ENCODE measurements around the gene FUT1.
"Not testable (repeated sequence)": the region's sequence is repeated elsewhere in the genome, so short reads cannot be mapped to it uniquely, and the experiment has no call there.

Gene FUT1

GRCh38 chr19:48768994-48769713, 16.7 kb upstream of the FUT1 start:
- DNase-seq, result no peak

DNA sequence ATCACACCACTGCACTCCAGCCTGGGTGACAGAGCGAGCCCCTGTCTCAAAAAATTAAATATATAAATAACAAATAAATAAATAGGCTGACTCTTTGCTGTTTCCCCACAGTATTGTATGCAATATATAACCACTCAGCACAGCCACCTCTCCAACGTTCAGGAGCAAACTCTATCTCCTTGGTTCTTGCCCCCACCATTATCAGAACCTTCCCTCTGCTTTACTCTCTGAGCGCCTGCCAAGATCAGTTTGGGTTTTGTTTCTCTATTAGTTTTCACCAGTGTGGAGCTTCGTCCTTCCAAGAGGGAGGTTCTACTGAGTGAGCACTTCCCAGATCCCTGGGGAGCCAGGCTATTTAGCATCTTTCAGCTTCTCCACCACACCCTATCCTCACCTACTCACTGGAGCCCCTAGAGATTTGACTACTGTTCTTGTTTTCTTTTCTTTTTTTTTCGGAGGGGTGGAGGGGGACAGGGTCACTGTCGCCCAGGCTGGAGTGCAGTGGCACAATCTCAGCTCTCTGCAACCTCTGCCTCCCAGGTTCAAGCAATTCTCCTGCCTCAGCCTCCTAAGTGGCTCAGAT, 15.8 kb upstream of the FUT1 start:
- not testable (repeated sequence) for DNase-seq

DNA sequence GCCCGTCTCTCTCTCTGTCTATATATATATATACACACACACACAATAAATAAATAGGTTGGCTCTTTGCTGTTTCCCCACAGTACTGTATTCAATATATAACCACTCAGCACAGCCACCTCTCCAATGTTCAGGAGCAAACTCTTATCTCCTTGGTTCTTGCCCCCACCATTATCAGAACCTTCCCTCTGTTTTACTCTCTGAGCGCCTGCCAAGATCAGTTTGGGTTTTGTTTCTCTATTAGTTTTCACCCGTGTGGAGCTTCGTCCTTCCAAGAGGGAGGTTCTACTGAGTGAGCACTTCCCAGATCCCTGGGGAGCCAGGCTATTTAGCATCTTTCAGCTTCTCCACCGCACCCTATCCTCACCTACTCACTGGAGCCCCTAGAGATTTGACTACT, 13.4 kb upstream of the FUT1 start:
- DNase-seq, result not testable (repeated sequence)

DNA sequence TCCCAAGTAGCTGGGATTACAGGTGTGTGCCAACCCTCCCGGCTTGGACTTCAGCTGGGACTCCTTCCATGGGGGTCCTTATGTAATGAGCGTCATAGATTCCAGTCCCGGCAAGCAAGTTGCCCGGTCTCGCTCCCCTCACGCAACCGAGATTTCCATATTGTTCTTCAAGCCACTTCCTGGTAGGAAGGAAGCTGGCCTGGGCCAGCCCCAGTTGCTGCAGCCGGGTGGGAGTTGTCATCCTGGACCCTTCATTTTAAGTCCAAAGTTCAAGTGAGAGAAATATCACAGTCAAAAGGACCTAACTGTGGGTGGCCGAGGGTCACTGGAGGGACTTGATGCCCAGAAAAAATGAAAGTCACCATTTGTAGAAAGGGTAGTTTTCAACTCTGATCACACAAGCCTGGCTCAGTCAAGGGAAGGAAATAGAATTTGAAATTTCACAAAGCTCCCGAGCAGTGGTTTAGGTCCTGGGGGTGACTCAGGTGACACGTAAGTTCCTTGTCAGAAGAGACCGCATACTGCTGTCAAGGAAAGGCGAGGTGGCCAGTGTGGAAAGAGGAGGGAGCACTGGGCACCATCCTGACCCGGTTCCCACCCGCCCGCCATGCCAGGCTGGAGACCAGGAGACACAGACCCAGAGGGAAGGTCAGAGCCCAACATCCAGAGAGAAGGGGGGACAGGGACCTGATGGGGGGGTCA, 8.2 kb upstream of the FUT1 start:
- no peak for DNase-seq

- DNase-seq, result no peak
These were observed 5.3 kb upstream of the FUT1 start for GRCh38 chr19:48757741-48758144.

DNA sequence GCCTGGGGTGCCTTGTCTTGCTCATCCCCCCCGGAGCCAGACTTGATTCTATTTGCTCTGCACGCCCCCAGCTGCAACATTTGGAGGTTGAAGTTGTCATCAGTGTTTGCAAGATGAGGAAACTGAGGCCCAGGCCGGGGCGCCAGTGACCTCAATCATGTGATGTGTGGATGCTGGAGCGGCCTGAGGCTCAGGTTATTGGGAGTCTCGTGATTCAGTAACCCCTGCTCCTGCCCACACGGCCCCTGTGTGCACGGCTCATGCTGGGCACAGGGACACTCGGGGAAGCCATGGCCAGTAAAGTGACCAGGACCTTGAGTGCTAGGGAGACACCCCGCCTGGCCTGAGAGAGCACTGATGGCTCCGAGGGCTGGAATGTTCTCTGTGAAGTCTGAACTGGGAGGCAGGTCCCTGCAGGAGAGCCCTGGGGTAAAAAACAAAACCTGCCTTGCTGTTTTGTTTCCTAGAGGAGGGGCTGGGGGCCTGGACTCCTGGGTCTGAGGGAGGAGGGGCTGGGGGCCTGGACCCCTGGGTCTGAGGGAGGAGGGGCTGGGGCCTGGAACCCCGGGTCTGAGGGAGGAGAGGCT, 4.7 kb upstream of the FUT1 start:
- DNase-seq, result no peak

GRCh38 chr19:48756686-48757085, 4.2 kb upstream of the FUT1 start:
- DNase-seq, result no peak

DNA sequence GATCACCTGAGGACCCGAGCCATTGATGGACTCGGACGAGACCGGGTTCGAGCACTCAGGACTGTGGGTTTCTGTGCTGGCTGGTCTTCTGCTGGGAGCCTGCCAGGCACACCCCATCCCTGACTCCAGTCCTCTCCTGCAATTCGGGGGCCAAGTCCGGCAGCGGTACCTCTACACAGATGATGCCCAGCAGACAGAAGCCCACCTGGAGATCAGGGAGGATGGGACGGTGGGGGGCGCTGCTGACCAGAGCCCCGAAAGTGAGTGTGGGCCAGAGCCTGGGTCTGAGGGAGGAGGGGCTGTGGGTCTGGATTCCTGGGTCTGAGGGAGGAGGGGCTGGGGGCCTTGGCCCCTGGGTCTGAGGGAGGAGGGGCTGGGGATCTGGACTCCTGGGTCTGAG, 3.8 kb upstream of the FUT1 start:
- no peak for DNase-seq

DNA sequence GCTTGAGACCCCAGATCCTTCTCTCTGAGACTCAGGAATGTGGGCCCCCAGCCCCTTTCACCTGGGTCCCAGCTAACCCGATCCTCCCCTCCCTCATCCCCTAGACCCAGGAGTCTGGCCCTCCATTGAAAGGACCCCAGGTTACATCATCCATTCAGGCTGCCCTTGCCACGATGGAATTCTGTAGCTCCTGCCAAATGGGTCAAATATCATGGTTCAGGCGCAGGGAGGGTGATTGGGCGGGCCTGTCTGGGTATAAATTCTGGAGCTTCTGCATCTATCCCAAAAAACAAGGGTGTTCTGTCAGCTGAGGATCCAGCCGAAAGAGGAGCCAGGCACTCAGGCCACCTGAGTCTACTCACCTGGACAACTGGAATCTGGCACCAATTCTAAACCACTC, 3.3 kb upstream of the FUT1 start:
- DNase-seq, result no peak

DNA sequence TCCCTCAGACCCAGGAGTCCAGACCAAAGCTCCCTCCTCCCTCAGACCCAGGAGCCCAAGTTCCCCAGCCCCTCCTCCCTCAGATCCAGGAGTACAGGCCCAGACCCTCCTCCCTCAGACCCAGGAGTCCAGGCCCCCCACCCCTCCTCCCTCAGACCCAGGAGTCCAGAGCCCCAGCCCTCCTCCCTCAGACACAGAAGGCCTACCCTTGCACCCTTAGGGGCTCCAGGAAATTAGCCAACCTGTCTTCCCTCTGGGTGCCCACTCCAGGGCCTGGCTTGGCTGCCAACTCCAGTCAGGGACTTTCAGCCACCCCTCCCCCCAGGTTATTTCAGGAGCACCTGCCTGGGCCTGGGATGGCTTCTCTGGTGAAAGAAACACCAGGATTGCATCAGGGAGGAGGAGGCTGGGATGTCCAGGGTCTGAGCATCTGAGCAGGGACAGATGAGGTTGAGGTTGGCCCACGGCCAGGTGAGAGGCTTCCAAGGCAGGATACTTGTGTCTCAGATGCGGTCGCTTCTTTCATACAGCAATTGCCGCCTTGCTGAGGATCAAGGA, 2.7 kb upstream of the FUT1 start, which contains the start of gene FGF21:
Gene FGF21 (plus strand): TSS at position 441 of the 558 bp plus-strand sequence. CDS start 713 bp downstream, outside the sequence.
- DNase-seq, result no peak

DNA sequence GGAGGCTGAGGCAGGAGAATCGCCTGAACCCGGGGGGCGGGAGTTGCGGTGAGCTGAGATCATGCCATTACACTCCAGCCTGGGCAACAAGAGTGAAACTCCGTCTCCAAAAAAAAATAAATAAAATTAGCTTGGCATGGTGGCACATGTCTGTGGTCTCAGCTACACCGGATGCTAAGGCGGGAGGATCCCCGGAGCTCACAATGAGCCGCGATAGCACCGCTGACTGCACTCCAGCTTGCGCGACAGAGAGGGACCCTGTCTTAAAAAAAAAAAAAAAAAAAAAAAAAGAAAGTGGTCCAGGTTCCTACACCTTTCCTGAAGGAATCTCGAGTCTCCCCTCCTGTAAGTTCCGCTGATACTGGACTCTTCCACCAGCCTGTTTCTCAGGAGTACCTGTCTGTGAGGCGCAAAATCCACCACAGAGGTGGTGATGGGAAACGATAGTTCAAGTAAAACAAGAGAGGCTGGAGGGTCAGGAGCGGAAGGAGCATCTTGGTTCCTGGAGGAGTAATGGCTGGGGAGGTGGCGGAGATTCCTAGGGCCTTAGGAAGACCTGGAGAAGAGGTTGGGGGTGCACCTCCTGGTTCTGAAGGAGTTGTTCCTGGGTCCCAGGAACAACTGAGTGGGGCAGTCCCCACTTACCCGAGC, 471 bp downstream of the FUT1 start:
- DNase-seq, result no peak

DNA sequence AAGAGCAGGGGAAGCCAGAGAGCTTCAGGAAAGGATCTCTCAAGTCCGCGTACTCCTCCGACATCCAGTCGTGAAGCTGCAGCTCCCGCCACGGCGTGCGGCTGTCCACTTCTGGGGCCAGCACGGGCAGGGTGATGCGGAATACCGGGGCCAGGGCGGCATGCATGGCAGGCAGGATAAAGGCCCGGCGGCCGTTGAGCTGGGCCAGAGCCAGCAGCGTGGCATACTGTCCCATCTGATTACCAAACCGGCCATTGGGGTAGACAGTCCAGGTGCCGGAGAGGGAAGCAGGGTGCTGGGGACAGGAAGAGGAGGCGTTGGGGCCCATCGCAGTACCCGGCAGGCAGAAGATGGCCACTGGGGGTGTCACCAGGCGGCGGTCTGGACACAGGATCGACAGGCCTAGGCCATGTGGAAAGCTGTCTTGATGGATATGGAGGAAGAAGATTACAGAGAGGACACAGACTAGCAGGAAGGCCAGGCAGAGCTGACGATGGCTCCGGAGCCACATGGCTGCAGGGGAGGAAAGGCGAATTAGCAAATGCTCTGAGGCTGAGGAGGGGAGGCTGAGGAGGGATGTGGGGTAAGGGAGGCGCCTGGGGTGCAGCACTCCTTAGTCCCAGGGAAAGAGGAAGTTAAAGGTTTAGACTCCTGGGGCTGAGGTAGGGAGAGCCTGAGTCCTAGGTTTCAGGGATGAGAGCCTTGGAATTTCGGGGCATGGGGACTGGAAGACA, 1.5 kb downstream of the FUT1 start:
- no peak for DNase-seq

DNA sequence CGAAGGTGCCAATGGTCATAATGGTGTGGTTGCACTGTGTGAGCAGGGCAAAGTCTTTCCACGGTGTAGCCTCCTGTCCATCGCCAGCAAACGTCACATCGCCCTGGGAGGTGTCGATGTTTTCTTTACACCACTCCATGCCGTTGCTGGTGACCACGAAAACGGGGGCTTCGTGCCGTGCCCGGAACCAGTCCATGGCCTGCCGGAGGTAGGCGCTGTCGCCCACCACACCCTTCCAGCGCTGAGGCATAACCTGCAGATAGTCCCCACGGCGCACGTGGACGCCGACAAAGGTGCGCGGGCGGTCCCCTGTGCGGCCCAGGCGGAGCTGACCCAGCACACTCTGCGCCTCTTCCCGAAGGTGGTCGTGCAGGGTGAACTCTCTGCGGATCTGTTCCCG, 2.1 kb downstream of the FUT1 start:
- DNase-seq, result no peak

DNA sequence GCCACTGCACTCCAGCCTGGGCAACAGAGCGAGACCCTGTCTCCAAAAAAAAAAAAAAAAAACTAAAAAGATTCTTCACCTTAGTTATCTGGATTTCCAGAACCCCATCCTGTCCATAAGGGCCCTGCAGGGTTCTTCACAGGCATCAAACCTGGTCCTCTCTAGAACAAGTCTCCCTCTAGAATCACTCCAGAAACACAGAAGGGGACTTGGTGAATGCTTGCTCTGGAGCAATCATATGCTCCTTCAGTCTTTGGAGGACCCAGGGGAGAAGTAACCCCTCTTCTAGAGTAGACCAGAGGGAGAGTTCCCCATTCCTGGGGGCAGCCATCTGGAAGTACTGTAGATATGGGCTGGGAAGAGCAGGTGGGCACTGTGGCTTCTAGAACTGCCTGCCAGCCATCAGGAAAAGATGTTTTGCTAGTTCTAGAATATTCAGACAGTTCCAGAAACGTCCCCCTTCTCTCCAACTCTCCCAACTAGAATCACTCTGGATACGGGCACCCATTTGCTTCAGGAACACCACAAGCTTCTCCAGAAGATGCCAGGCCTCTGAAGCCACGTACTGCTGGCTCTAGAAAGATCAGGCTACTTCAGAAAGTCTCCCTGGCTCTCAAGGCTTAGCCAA, 2.8 kb downstream of the FUT1 start:
- DNase-seq, result no peak

GRCh38 chr19:48746738-48747575, 5.5 kb downstream of the FUT1 start, which contains the start of gene IZUMO1:
Gene IZUMO1, minus strand, starts transcription at chr19:48746909. Its CDS starts 1,050 bp downstream, at chr19:48745859.
- peak in 53 of 56 donors; percentile 15 to 91 (median 66) for DNase-seq

DNA sequence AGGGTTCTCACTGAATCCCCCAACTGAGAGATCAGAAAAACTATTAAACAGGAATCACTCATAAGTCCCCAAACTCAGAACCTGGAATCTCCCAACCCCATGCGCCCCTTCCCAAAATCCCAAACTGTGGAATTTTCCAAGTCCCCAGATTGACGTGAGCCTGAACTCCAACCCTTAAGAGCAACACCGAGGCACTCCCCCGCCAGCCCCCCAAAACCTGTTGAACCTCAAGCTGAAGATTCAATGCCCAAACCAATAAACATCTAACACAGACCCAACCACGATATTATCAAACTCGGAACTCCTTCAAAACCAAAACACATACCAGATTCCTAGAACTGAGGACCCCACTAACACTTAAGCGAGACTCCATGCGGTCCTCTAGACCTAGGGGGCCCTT, 6.3 kb downstream of the FUT1 start:
- DNase-seq, result no peak

DNA sequence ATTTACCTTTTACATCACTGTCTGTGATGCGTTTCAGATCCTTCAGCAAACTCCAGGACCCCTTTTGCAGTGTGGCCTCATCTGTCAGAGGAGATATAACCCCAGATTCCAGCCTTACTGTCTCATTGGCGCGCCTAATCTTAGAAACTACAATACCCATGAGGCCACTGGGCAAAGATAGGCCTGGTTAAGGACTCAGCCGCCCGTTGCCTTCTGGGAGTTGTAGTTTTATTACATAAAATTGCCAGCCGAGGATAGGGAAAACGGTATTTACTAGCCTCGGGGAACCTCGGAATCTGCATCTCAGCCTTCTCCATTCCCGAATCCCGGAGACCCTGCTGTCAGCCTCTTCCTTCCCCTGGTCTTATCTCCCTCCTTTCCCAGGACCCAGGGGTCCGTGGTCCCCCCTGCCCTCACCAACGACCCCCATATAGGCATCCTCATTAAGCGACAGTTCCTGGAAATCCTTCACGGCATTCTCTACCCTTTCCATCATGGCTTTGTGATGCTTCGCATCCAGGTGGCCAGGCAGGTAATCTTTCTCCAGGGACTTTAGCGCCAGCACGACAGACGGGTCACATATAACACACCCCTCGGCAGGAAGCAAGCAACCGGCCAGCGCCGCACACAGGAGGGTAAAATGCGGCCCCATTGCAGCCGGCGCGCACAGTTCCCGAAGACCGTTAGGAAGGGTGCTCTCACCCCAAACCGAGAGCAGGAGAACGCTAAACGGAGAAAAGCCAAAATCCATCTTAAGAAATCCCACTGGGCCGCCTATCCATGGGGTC, 7.0 kb downstream of the FUT1 start:
- peak in 43 of 56 donors; percentile 7 to 82 (median 47) for DNase-seq

DNA sequence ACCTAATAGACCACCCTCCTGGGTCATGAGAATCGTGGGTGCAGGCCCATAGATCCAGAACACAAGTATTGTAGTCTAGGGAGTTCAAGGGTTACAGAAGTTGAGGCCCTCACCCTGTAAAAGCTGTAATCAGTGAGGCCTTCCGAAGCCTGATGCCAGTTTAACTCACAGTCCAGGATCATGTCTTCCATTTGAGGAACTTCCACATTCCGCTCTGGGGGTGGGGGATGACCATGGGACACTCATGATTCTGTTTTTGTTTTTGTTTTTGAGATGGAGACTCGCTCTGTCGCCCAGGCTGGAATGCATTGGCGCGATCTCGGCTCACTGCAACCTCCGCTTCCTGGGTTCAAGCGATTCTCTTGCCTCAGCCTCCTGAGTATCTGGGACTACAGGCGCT, 10.3 kb downstream of the FUT1 start:
- DNase-seq, result no peak
